ENCODE measurements around the gene ADORA1. TPM values are rescaled to one million over a fixed set of nuclear protein-coding genes. Genes with fewer than 3 reads are reported as not detected.

The ADORA1 gene
- total and polyA plus RNA-seq, 2 of the 4 experiments (the other 2 are of a cell fraction), result 0.36 to 0.56 TPM

- in situ Hi-C loops (cut with MboI; ENCODE audit: low sequenced_read_pairs), result no loop called here
- no peak overlapping the region for H2BK15ac ChIP-seq (ENCODE audit: low read depth, low read length)
- CTCF ChIA-PET, result no interaction called here
Measured at GRCh38 chr1:203159844-203160243, 32.3 kb downstream of the ADORA1 start.

More at GRCh38 chr1:203159844-203160243, 32.3 kb downstream of the ADORA1 start:
- H3K9me3 ChIP-seq (ENCODE audit: control insufficient read depth, insufficient read depth, low read length), result peaks cover 7% of the 10 kb centered on the region; the same call in 1 of the 2 replicates
- H3K9me1 ChIP-seq (ENCODE audit: insufficient read depth, low read length), result no peaks in the 10 kb centered on the region
- peaks cover 43% of the 10 kb centered on the region for H3K27me3 ChIP-seq (ENCODE audit: control insufficient read depth, insufficient read depth, low read length)
- no peaks in the 10 kb centered on the region for H3K79me1 ChIP-seq (ENCODE audit: low read depth in 1 of 2, low read length in 2 of 2)
- no peak overlapping the region for H3K18ac ChIP-seq (ENCODE audit: low read depth, low read length)
- H4K8ac ChIP-seq (ENCODE audit: low read depth in 2 of 2, low read length in 2 of 2), result no peak overlapping the region
- H3K23ac ChIP-seq (ENCODE audit: low read depth, low read length), result no peak overlapping the region
- no peaks in the 10 kb centered on the region for H4K20me1 ChIP-seq (ENCODE audit: insufficient read depth, low read length)
- dilution Hi-C loops (cut with HindIII; ENCODE audit: low sequenced_read_pairs, unreplicated experiment) (no loop called here), intact Hi-C loops (cut with micrococcal nuclease) (no loop called here)
- H3K4ac ChIP-seq (ENCODE audit: low read depth, low read length), result no peak overlapping the region
- no peak for DNase-seq
- no peak overlapping the region for H3K4me2 ChIP-seq (ENCODE audit: low read depth, low read length)
- no peak overlapping the region for H3K4me3 ChIP-seq (ENCODE audit: insufficient read depth, low read depth, low read length)
- no peak overlapping the region for H2AK9ac ChIP-seq (replicated peaks; ENCODE audit: low read depth, low read length, poor library complexity)
- no peaks in the 10 kb centered on the region for H3K36me3 ChIP-seq (ENCODE audit: control insufficient read depth, insufficient read depth, low read length)
- H3K56ac ChIP-seq (ENCODE audit: extremely low read depth, insufficient read depth, low read length), result no peak overlapping the region
- H4K91ac ChIP-seq (ENCODE audit: insufficient read depth, low read depth, low read length), result no peak overlapping the region
- H2BK120ac ChIP-seq (ENCODE audit: low read depth, low read length), result no peak overlapping the region
- TF ChIP-seq USF2 (IDR thresholded peaks at IDR 0.05; ENCODE audit: low read depth, low read length) (no peak), MAFK (IDR thresholded peaks at IDR 0.05; ENCODE audit: low read depth, low read length) (no peak), SMC3 (IDR thresholded peaks at IDR 0.05; ENCODE audit: low read depth, low read length) (no peak), CEBPB (IDR thresholded peaks at IDR 0.05; ENCODE audit: low read depth, low read length) (no peak), MAZ (IDR thresholded peaks at IDR 0.05; ENCODE audit: borderline replicate concordance, low read depth, low read length) (no peak), RFX5 (IDR thresholded peaks at IDR 0.05; ENCODE audit: low read depth, low read length) (no peak), CTCF (conservative IDR thresholded peaks at IDR 0.05; ENCODE audit: low read depth, low read length) (no peak), RAD21 (IDR thresholded peaks at IDR 0.05; ENCODE audit: low read length) (no peak), CHD1 (IDR thresholded peaks at IDR 0.05; ENCODE audit: low read depth, low read length) (no peak), ELK1 (IDR thresholded peaks at IDR 0.05; ENCODE audit: borderline replicate concordance, low read depth, low read length) (no peak), NFE2L2 (IDR thresholded peaks at IDR 0.05; ENCODE audit: low read depth, low read length) (no peak), FOS (IDR thresholded peaks at IDR 0.05; ENCODE audit: low read depth, low read length) (no peak), POLR2A (IDR thresholded peaks at IDR 0.05; ENCODE audit: low read depth, low read length) (no peak), RCOR1 (IDR thresholded peaks at IDR 0.05; ENCODE audit: insufficient replicate concordance, low read length) (no peak), MXI1 (IDR thresholded peaks at IDR 0.05; ENCODE audit: borderline replicate concordance, low read depth, low read length) (no peak), BHLHE40 (IDR thresholded peaks at IDR 0.05; ENCODE audit: low read depth, low read length) (no peak)
- POLR2A ChIA-PET (ENCODE audit: unreplicated experiment), result no interaction called here
- no peak overlapping the region for H2AFZ ChIP-seq (replicated peaks; ENCODE audit: low read length, poor library complexity)
- H3K4me1 ChIP-seq (ENCODE audit: control insufficient read depth, insufficient read depth, low read length), result no peaks in the 10 kb centered on the region
- H2BK20ac ChIP-seq (ENCODE audit: low read depth, low read length), result no peak overlapping the region
- no TSS peak for BruUV-seq (replicated peaks)
- no peak overlapping the region for H2AK5ac ChIP-seq (ENCODE audit: low read depth, low read length)
- H2BK5ac ChIP-seq (ENCODE audit: low read depth, low read length, poor library complexity, severe bottlenecking), result no peak overlapping the region
- H4K5ac ChIP-seq (ENCODE audit: low read depth, low read length), result no peak overlapping the region
- no peak overlapping the region for H3K27ac ChIP-seq (ENCODE audit: insufficient read depth, low read length)
- no peak overlapping the region for H3K14ac ChIP-seq (replicated peaks; ENCODE audit: low read depth, low read length)
- no peak overlapping the region for H3K9ac ChIP-seq (ENCODE audit: low read depth, low read length)
- ATAC-seq (ENCODE audit: low read depth), result no peak
- WGBS, 2 experiments (ENCODE audit: extremely low coverage in 2 of 2, insufficient read length in 1 of 2), result no CpG with 5 or more reads among the region's 1 CpG

All from IMR-90 (cell line).